Measurements from ENCODE around the gene STX18. TPM values are rescaled to one million over a fixed set of nuclear protein-coding genes. Genes with fewer than 3 reads are reported as not detected.
"Not testable (repeated sequence)": the region's sequence is repeated elsewhere in the genome, so short reads cannot be mapped to it uniquely, and the experiment has no call there.

The STX18 gene
- total and polyA plus RNA-seq, 4 donors: 10.2 to 17.1 (median 12.4) TPM

DNA sequence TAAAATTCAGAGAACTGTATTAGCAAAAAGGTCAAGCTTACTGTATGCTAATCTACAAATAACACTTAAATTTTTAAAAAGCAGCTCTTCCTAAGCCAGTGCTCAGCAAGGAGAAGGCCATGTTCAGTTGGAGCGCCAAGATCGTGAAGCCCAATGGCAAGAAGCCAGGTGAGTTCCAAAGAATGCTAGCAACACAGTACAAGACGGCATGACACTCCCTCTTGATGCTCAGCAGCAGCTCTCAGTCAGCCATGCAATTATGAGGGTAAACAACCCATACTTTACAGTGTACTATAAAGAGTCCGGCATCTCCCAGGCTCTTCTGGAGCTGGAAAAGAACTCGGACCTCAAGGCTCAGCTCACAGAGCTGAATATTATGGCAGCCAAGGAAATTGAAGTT is 34.9 kb downstream of the STX18 start (continued):
- TF ChIP-seq ATF3 (IDR thresholded peaks at IDR 0.05): no peak
- TF ChIP-seq, protein P1, sequence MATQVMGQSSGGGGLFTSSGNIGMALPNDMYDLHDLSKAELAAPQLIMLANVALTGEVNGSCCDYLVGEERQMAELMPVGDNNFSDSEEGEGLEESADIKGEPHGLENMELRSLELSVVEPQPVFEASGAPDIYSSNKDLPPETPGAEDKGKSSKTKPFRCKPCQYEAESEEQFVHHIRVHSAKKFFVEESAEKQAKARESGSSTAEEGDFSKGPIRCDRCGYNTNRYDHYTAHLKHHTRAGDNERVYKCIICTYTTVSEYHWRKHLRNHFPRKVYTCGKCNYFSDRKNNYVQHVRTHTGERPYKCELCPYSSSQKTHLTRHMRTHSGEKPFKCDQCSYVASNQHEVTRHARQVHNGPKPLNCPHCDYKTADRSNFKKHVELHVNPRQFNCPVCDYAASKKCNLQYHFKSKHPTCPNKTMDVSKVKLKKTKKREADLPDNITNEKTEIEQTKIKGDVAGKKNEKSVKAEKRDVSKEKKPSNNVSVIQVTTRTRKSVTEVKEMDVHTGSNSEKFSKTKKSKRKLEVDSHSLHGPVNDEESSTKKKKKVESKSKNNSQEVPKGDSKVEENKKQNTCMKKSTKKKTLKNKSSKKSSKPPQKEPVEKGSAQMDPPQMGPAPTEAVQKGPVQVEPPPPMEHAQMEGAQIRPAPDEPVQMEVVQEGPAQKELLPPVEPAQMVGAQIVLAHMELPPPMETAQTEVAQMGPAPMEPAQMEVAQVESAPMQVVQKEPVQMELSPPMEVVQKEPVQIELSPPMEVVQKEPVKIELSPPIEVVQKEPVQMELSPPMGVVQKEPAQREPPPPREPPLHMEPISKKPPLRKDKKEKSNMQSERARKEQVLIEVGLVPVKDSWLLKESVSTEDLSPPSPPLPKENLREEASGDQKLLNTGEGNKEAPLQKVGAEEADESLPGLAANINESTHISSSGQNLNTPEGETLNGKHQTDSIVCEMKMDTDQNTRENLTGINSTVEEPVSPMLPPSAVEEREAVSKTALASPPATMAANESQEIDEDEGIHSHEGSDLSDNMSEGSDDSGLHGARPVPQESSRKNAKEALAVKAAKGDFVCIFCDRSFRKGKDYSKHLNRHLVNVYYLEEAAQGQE (IDR thresholded peaks at IDR 0.05): no peak

DNA sequence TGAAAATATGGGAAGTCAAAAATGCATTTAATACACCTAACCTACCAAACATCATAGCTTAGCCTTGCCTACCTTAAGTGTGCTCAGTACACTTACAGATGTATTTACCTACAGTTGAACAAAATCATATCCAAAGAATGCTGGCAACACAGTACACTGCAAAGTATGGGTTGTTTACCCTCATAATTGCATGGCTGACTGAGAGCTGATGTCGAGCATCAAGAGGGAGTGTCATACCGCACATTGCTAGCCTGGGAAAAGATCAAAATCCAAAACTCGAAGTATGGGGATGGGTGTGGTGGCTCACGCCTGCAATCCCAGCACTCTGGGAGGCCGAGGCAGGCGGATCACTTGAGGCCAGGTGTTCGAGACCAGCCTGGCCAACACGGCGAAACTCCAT is 36.6 kb downstream of the STX18 start:
- H3K36me3 ChIP-seq (ENCODE audit: control insufficient read depth in 4 of 4, insufficient read depth in 3 of 4, low read depth in 1 of 4, low read length in 3 of 4); H3K9me3 ChIP-seq (ENCODE audit: control insufficient read depth in 4 of 4, low read length in 3 of 4); H3K4me1 ChIP-seq (ENCODE audit: control insufficient read depth in 4 of 4, insufficient read depth in 4 of 4, low read length in 3 of 4); H3K27me3 ChIP-seq (ENCODE audit: control insufficient read depth in 4 of 4, insufficient read depth in 4 of 4, low read length in 3 of 4); DNase-seq (ENCODE audit: low spot score); H3K9ac ChIP-seq (ENCODE audit: low read depth in 1 of 2, low read length in 2 of 2); H3K4me3 ChIP-seq (ENCODE audit: low read depth in 1 of 3, low read length in 3 of 3); H3K27ac ChIP-seq (ENCODE audit: low read depth in 1 of 2, low read length in 2 of 2): not testable (repeated sequence)
- 94% methylated on average over 9 of the region's 9 CpGs for WGBS

DNA sequence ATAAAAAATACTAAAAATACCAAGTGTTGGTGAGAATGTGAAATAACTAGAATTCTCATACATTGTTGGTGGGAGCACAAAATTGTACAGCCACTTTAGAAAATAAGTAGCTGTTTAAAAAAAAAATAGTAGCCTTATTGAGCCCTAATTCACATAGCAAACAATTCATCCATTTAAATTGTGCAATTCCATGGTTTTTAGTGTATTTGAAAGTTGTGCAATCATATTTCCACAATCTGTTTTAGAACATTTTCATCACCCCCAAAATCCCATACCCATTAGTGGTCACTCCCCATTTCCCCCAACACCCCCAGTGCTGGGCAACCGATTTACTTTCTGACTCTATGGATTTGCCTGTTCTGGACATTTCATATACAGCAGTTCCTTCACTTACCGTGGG is 37.1 kb downstream of the STX18 start:
- no peak for TF ChIP-seq RAD21 (IDR thresholded peaks at IDR 0.05)
- no peak for TF ChIP-seq ATF3 (IDR thresholded peaks at IDR 0.05)
- TF ChIP-seq, protein P2, sequence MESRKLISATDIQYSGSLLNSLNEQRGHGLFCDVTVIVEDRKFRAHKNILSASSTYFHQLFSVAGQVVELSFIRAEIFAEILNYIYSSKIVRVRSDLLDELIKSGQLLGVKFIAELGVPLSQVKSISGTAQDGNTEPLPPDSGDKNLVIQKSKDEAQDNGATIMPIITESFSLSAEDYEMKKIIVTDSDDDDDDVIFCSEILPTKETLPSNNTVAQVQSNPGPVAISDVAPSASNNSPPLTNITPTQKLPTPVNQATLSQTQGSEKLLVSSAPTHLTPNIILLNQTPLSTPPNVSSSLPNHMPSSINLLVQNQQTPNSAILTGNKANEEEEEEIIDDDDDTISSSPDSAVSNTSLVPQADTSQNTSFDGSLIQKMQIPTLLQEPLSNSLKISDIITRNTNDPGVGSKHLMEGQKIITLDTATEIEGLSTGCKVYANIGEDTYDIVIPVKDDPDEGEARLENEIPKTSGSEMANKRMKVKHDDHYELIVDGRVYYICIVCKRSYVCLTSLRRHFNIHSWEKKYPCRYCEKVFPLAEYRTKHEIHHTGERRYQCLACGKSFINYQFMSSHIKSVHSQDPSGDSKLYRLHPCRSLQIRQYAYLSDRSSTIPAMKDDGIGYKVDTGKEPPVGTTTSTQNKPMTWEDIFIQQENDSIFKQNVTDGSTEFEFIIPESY (IDR thresholded peaks at IDR 0.05): no peak
- no peak for TF ChIP-seq FOXA1 (IDR thresholded peaks at IDR 0.05)
- no peak for TF ChIP-seq NR2F2 (IDR thresholded peaks at IDR 0.05)
- TF ChIP-seq CTCF (IDR thresholded peaks at IDR 0.05; ENCODE audit: low read depth, low read length, missing input control): no peak
- no peak overlapping the region for H3K27ac ChIP-seq (ENCODE audit: low read depth in 1 of 2, low read length in 2 of 2)
- H3K27me3 ChIP-seq (ENCODE audit: control insufficient read depth in 4 of 4, insufficient read depth in 4 of 4, low read length in 3 of 4): no peaks in the 10 kb centered on the region
- no peaks in the 10 kb centered on the region for H3K36me3 ChIP-seq (ENCODE audit: control insufficient read depth in 4 of 4, insufficient read depth in 3 of 4, low read depth in 1 of 4, low read length in 3 of 4)
- no peak overlapping the region for H3K4me3 ChIP-seq (ENCODE audit: low read depth in 1 of 3, low read length in 3 of 3)
- peaks cover 0 to 13% (median 12%) of the 10 kb centered on the region in 4 donors for H3K4me1 ChIP-seq (ENCODE audit: control insufficient read depth in 4 of 4, insufficient read depth in 4 of 4, low read length in 3 of 4)
- 90% methylated on average over 2 of the region's 2 CpGs for WGBS
- no peak overlapping the region for H3K9ac ChIP-seq (ENCODE audit: low read depth in 1 of 2, low read length in 2 of 2)
- DNase-seq (ENCODE audit: low spot score): no peak
- no peaks in the 10 kb centered on the region for H3K9me3 ChIP-seq (ENCODE audit: control insufficient read depth in 4 of 4, low read length in 3 of 4)

Measured in liver (tissue), 9 donors.